ENCODE data around the gene CXCL11. TPM values are rescaled to one million over a fixed set of nuclear protein-coding genes. Genes with fewer than 3 reads are reported as not detected.

Gene CXCL11
- total and polyA plus RNA-seq, 4 donors = 0.10 to 1.6 (median 0.58) TPM; not detected in 1

GRCh38 chr4:75997946-75998345 is 37.9 kb downstream of the CXCL11 start:
- Histone ChIP-seq H3K4me3 (no peak overlapping the region), H3K4me1 (ENCODE audit: control insufficient read depth in 5 of 5, insufficient read depth in 5 of 5, low read length in 5 of 5) (no peaks in the 10 kb centered on the region), H3K27ac (ENCODE audit: low read depth in 1 of 2, low read length in 1 of 2) (no peak overlapping the region), H3K27me3 (ENCODE audit: control insufficient read depth in 3 of 3, insufficient read depth in 3 of 3, low read length in 2 of 3) (peaks cover 0 to 8% (median 4%) of the 10 kb centered on the region in 3 donors), H3K36me3 (ENCODE audit: control insufficient read depth in 4 of 4, insufficient read depth in 4 of 4, low read length in 4 of 4) (no peaks in the 10 kb centered on the region), H3K9ac (ENCODE audit: insufficient read depth in 1 of 2, low read length in 2 of 2) (no peak overlapping the region), H3K9me3 (ENCODE audit: control insufficient read depth in 4 of 4, insufficient read depth in 3 of 4, low read length in 3 of 4) (no peaks in the 10 kb centered on the region)
- no peak for TF ChIP-seq CTCF (IDR thresholded peaks at IDR 0.05; ENCODE audit: control extremely low read depth, extremely low read depth)
- ATAC-seq (ENCODE audit: insufficient read depth, low FRiP score) (no peak), DNase-seq (no peak)
- WGBS, 2 donors = 91 to 95% methylated on average over 2 of the region's 2 CpGs

- WGBS, 2 donors = 83 to 90% methylated on average over 1 of the region's 1 CpG
- DNase-seq (no peak), ATAC-seq (ENCODE audit: insufficient read depth, low FRiP score) (no peak)
- Histone ChIP-seq H3K9ac (ENCODE audit: insufficient read depth in 1 of 2, low read length in 2 of 2) (no peak overlapping the region), H3K9me3 (ENCODE audit: control insufficient read depth in 4 of 4, insufficient read depth in 3 of 4, low read length in 3 of 4) (no peaks in the 10 kb centered on the region), H3K36me3 (ENCODE audit: control insufficient read depth in 4 of 4, insufficient read depth in 4 of 4, low read length in 4 of 4) (no peaks in the 10 kb centered on the region), H3K27me3 (ENCODE audit: control insufficient read depth in 3 of 3, insufficient read depth in 3 of 3, low read length in 2 of 3) (peaks cover 0 to 4% (median 4%) of the 10 kb centered on the region in 3 donors), H3K4me3 (no peak overlapping the region), H3K27ac (ENCODE audit: low read depth in 1 of 2, low read length in 1 of 2) (no peak overlapping the region), H3K4me1 (ENCODE audit: control insufficient read depth in 5 of 5, insufficient read depth in 5 of 5, low read length in 5 of 5) (no peaks in the 10 kb centered on the region)
- no peak for TF ChIP-seq CTCF (IDR thresholded peaks at IDR 0.05; ENCODE audit: control extremely low read depth, extremely low read depth)
These were observed 38.8 kb downstream of the CXCL11 start for GRCh38 chr4:75997081-75997480.

GRCh38 chr4:75995727-75996126 is 40.1 kb downstream of the CXCL11 start:
- DNase-seq = peak in 2 of 3 donors; percentile 65 to 76
- H3K27me3 ChIP-seq (ENCODE audit: control insufficient read depth in 3 of 3, insufficient read depth in 3 of 3, low read length in 2 of 3) = peaks cover 0 to 4% (median 0%) of the 10 kb centered on the region in 3 donors

More at GRCh38 chr4:75995727-75996126, 40.1 kb downstream of the CXCL11 start:
- no peak overlapping the region for H3K27ac ChIP-seq (ENCODE audit: low read depth in 1 of 2, low read length in 1 of 2)
- no peaks in the 10 kb centered on the region for H3K36me3 ChIP-seq (ENCODE audit: control insufficient read depth in 4 of 4, insufficient read depth in 4 of 4, low read length in 4 of 4)
- ATAC-seq (ENCODE audit: insufficient read depth, low FRiP score) = no peak
- 8 to 22% methylated on average over 5 of the region's 5 CpGs for WGBS, 2 donors
- peaks cover 0 to 2% (median 0%) of the 10 kb centered on the region in 5 donors for H3K4me1 ChIP-seq (ENCODE audit: control insufficient read depth in 5 of 5, insufficient read depth in 5 of 5, low read length in 5 of 5)
- no peak overlapping the region for H3K4me3 ChIP-seq
- no peak overlapping the region for H3K9ac ChIP-seq (ENCODE audit: insufficient read depth in 1 of 2, low read length in 2 of 2)
- H3K9me3 ChIP-seq (ENCODE audit: control insufficient read depth in 4 of 4, insufficient read depth in 3 of 4, low read length in 3 of 4) = no peaks in the 10 kb centered on the region
- TF ChIP-seq CTCF (IDR thresholded peaks at IDR 0.05; ENCODE audit: control extremely low read depth, extremely low read depth) = peak; percentile 42
